ENCODE measurements around the gene DENND10.

DNA sequence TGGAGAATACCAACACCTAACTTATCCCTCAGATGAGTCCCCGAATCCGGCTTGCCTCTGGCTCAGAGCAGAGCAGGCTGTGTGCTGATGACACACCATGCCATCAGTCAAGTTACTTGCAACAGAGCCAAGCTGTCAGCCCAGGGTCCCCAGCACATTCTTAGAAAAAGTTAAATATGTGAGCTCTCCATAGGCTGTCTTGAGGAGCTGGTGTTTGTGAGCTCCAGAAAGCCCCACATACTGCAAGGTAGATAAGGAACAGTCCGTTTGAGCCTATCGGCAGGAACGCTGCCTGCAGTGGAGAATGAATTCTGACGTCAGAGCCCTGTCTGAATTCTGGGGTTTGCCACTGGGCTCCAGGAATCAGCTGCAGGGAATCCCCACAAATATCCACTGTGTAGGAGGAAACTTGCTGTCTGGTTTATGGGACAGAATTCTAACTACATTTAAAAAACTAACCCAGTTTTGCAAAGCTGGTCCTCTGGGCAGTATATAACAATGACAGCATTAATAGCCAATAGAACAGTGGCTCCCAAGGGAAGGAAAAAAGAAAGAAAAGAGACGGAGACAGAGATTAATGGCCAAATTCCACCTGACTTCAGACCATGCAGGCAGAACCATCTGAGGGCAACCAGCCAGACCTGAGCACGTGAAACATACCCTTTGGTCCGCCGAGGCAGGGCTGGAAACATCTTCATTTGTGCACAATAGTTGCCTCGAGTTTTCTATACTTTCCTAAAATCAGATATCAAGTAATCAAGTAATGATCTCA, 58.0 kb downstream of the DENND10 start:
- no peak for TF ChIP-seq CTCF (IDR thresholded peaks at IDR 0.05)
- no peak for TF ChIP-seq POLR2A (IDR thresholded peaks at IDR 0.05)
- no peak for TF ChIP-seq POLR2AphosphoS5 (IDR thresholded peaks at IDR 0.05)
